DLD1 (cell line): Measurements from ENCODE around the gene RBM4.
"Not testable (repeated sequence)": the region's sequence is repeated elsewhere in the genome, so short reads cannot be mapped to it uniquely, and the experiment has no call there.

Experiments used
- in situ Hi-C: cut with HindIII; loops from 2 replicates; pipeline ENCODE4 v1.10.0; 2017; ENCODE audit warnings: low sequenced_read_pairs

RBM4 gene

GRCh38 chr11:66616379-66617154 lies 21.9 kb upstream of the RBM4 start, which contains the start of gene RBM14:
Gene RBM14, plus strand, starts transcription at chr11:66616630. Its CDS starts 91 bp downstream, at chr11:66616721.
- in situ Hi-C loops: no loop called here

GRCh38 chr11:66617155-66617834 lies 21.2 kb upstream of the RBM4 start:
- in situ Hi-C loops: no loop called here

GRCh38 chr11:66619080-66619554 lies 19.4 kb upstream of the RBM4 start:
- in situ Hi-C loops: no loop called here

GRCh38 chr11:66624450-66624849 lies 14.1 kb upstream of the RBM4 start:
- in situ Hi-C loops: no loop called here

- in situ Hi-C loops: no loop called here
These were observed 13.3 kb upstream of the RBM4 start for GRCh38 chr11:66625041-66625751.

- in situ Hi-C loops: no loop called here
These were observed 12.8 kb upstream of the RBM4 start for GRCh38 chr11:66625752-66626149.

- in situ Hi-C loops: no loop called here
These were observed 12.1 kb upstream of the RBM4 start for GRCh38 chr11:66626382-66626781.

- in situ Hi-C loops: no loop called here
These were observed 11.6 kb upstream of the RBM4 start for GRCh38 chr11:66626926-66627325.

GRCh38 chr11:66628061-66628603 lies 10.4 kb upstream of the RBM4 start:
- in situ Hi-C loops: no loop called here

GRCh38 chr11:66629356-66629755 lies 9.1 kb upstream of the RBM4 start:
- in situ Hi-C loops: no loop called here

- in situ Hi-C loops: no loop called here
These were observed 6.6 kb upstream of the RBM4 start for GRCh38 chr11:66631883-66632282.

GRCh38 chr11:66632952-66633351 lies 5.6 kb upstream of the RBM4 start:
- in situ Hi-C loops: no loop called here

GRCh38 chr11:66636411-66636810 lies 2.1 kb upstream of the RBM4 start:
- in situ Hi-C loops: no loop called here

- in situ Hi-C loops: no loop called here
These were observed 836 bp upstream of the RBM4 start for GRCh38 chr11:66637557-66638176.

- in situ Hi-C loops: no loop called here
These were observed 737 bp downstream of the RBM4 start for GRCh38 chr11:66639066-66639813.

- in situ Hi-C loops: not testable (repeated sequence)
These were observed 1.4 kb downstream of the RBM4 start for GRCh38 chr11:66639814-66640340.

- in situ Hi-C loops: no loop called here
These were observed 3.3 kb downstream of the RBM4 start for GRCh38 chr11:66641834-66642233.

GRCh38 chr11:66643745-66644437 lies 5.4 kb downstream of the RBM4 start:
- in situ Hi-C loops: no loop called here

- in situ Hi-C loops: no loop called here
These were observed 8.3 kb downstream of the RBM4 start for GRCh38 chr11:66646828-66647227.
